Activated CD4-positive, alpha-beta T cell treated with anti-CD3 and anti-CD28 coated beads for 4 hours (primary cell): ENCODE data around the gene BRD7.
A peak's percentile ranks its signal among the peaks of the same experiment; 100 is the strongest.
"Not testable (repeated sequence)": the region's sequence is repeated elsewhere in the genome, so short reads cannot be mapped to it uniquely, and the experiment has no call there.

Experiments
- DNase-seq, 2 donors: peaks; one replicate each; pipeline ENCODE4 v3.0.0-alpha.2; 2020

Gene BRD7

GRCh38 chr16:50354629-50355456 lies 13.9 kb downstream of the BRD7 start:
- no peak for DNase-seq

- DNase-seq = no peak
Observed at GRCh38 chr16:50354082-50354481, 14.7 kb downstream of the BRD7 start.

DNA sequence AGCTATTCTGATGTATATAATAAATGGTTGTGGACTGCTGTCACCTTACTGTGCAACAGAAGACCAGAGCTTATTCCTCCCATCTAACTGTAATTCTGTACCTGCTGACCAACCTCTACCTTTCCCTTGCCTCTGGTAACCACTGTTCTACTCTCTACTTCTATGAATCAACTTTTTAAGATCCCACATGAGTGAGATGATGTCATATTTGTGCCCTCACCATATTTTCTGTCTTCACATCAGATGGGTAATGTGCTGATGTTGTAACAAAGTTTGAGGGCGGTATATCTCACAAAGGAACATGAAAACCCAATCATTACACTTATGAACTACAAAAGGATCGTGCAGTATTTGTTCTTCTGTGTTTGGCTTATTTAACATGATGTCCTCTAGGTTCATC lies 16.8 kb downstream of the BRD7 start:
- no peak for DNase-seq

DNA sequence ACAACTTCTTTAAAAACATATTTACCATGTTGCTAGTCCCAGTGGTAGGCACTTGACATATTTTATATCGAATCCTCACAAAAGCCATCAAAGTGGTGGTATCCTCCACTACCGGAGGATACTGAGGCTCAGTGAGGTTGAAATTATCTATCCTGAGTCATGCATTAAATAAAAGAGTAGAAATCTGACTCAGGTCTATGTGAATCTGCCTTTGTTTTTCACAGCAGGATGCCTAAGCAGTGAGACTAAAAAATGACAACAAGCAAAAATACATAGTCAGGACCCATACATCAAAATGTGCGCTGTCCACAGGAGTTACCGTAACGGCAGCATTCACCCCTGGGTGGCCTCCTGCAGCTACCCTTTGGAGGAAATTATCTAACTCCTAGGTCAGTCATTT lies 17.7 kb downstream of the BRD7 start:
- DNase-seq = no peak

DNA sequence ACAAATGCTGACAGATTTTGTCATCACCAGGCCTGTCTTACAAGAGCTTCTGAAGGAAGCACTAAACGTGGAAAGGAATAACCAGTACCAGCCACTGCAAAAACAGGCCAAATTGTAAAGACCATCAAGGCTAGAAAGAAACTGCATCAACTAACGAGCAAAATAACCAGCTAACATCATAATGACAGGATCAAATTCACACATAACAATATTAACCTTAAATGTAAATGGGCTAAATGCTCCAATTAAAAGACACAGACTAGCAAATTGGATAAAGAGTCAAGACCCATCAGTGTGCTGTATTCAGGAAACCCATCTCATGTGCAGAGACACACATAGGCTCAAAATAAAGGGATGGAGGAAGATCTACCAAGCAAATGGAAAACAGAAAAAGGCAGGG lies 23.6 kb downstream of the BRD7 start:
- not testable (repeated sequence) for DNase-seq

- not testable (repeated sequence) for DNase-seq
Observed at GRCh38 chr16:50343566-50343965, 25.2 kb downstream of the BRD7 start.

GRCh38 chr16:50340578-50340977 lies 28.2 kb downstream of the BRD7 start:
- no peak for DNase-seq

GRCh38 chr16:50338371-50339231 lies 30.2 kb downstream of the BRD7 start:
- DNase-seq = peak in 1 of 2 donors; percentile 42

GRCh38 chr16:50336884-50337283 lies 31.9 kb downstream of the BRD7 start:
- no peak for DNase-seq

GRCh38 chr16:50335196-50335958 lies 33.4 kb downstream of the BRD7 start:
- DNase-seq = peak in 1 of 2 donors; percentile 38

- no peak for DNase-seq
Observed at GRCh38 chr16:50334106-50334975, 34.4 kb downstream of the BRD7 start.

GRCh38 chr16:50332599-50332998 lies 36.2 kb downstream of the BRD7 start:
- no peak for DNase-seq

GRCh38 chr16:50331570-50331969 lies 37.2 kb downstream of the BRD7 start:
- no peak for DNase-seq

- no peak for DNase-seq
Observed at GRCh38 chr16:50329446-50330189, 39.2 kb downstream of the BRD7 start.

GRCh38 chr16:50326835-50327465 lies 41.8 kb downstream of the BRD7 start:
- peak; percentile 40 to 69 for DNase-seq

- no peak for DNase-seq
Observed at GRCh38 chr16:50326264-50326663, 42.5 kb downstream of the BRD7 start.

DNA sequence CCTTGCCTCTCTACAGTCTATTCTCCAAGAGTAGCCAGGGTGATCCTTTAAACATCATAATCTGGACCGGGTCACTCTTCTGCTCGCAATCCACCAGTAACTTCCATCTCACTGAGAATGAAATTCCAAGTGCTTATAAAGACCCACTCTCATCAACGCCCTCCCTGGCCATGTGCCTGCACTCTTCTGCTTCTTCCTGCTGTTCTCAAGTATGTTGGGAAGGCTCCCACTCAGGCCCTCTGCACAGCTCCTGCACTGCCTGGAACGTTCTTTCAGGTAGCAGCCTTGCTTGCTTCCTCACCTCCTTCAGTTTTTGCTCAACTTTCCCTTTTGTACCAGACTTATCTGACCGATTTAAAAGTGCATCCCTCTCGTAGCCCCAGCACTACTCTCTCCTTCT lies 44.4 kb downstream of the BRD7 start:
- no peak for DNase-seq

- no peak for DNase-seq
Observed at GRCh38 chr16:50323335-50324011, 45.3 kb downstream of the BRD7 start.

DNA sequence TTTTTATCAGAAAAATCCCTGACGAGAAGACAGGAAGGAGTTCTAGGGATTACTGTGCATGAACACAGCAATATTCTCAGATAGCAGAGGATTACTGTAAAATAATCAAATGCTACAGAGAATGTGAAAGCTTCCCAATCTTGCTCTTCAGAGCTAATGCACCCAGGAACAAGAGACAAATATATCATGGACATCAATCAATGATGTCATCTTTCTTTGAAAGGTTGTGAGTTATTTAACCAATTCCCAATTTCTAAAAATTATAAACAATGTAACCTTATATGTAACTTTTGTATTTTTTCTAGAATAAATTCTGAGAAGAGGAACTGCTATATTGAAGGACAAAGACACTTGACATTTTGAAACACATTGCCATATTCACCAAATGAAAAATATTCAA lies 46.5 kb downstream of the BRD7 start:
- DNase-seq = no peak

DNA sequence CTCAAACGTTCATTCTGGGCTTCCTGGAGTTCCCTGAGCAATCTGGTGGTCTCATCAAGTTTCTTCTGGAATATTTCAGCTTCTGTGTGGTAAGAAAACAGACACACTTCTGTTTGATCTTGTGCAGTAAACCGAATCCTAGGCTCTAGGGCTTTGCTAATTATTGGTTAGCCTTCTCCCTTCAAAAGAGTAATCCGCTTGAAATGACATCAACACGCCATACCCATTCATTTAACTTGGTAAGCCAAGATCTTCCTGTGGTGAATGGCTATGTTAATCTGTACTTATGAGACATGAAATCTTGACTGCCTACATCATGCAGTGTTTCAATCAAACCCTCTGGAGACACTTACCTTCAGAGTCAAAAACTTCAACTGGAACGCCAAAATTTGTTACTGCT lies 48.5 kb downstream of the BRD7 start:
- DNase-seq = no peak
